Neuron (in vitro differentiated cells): ENCODE measurements around the gene RGS6.

Experiments
- H2AFZ ChIP-seq: one replicate; pipeline ENCODE4 v1.6.1; 2013; ENCODE audit warnings: low read depth, mild to moderate bottlenecking, inconsistent platforms, low read length, moderate library complexity
- H3K27me3 ChIP-seq: one replicate; pipeline ENCODE4 v1.6.1; 2013; ENCODE audit warnings: low read length; ENCODE audit not compliant: insufficient read depth
- H3K36me3 ChIP-seq: one replicate; pipeline ENCODE4 v1.6.1; 2013; ENCODE audit warnings: low read length; ENCODE audit not compliant: insufficient read depth
- H3K4me1 ChIP-seq: one replicate; pipeline ENCODE4 v1.6.1; 2013; ENCODE audit warnings: low read length; ENCODE audit not compliant: insufficient read depth
- H3K4me3 ChIP-seq: 2 replicates; pipeline ENCODE4 v1.5.1; 2013; ENCODE audit warnings: mild to moderate bottlenecking, low read length, moderate library complexity
- H3K9me3 ChIP-seq: one replicate; pipeline ENCODE4 v1.6.1; 2013; ENCODE audit warnings: low read length

Gene RGS6

GRCh38 chr14:72553161-72553560 lies 620.9 kb downstream of the RGS6 start:
- Histone ChIP-seq H3K36me3 (no peaks in the 10 kb centered on the region), H2AFZ (no peak overlapping the region), H3K27me3 (peaks cover 12% of the 10 kb centered on the region), H3K9me3 (no peaks in the 10 kb centered on the region), H3K4me1 (peaks cover 2% of the 10 kb centered on the region), H3K4me3 (no peak overlapping the region)

- Histone ChIP-seq H3K9me3 (no peaks in the 10 kb centered on the region), H3K4me1 (peaks cover 7% of the 10 kb centered on the region), H2AFZ (no peak overlapping the region), H3K36me3 (no peaks in the 10 kb centered on the region), H3K4me3 (no peak overlapping the region), H3K27me3 (peaks cover 12% of the 10 kb centered on the region)
Observed at GRCh38 chr14:72553656-72554055, 621.4 kb downstream of the RGS6 start.

GRCh38 chr14:72554401-72554800 lies 622.2 kb downstream of the RGS6 start:
- H3K9me3 ChIP-seq, result no peaks in the 10 kb centered on the region
- no peak overlapping the region for H3K4me3 ChIP-seq
- peaks cover 12% of the 10 kb centered on the region for H3K27me3 ChIP-seq
- H2AFZ ChIP-seq, result no peak overlapping the region
- peaks cover 14% of the 10 kb centered on the region for H3K4me1 ChIP-seq
- no peaks in the 10 kb centered on the region for H3K36me3 ChIP-seq

- no peak overlapping the region for H2AFZ ChIP-seq
- H3K27me3 ChIP-seq, result peaks cover 12% of the 10 kb centered on the region
- peaks cover 15% of the 10 kb centered on the region for H3K4me1 ChIP-seq
- no peaks in the 10 kb centered on the region for H3K9me3 ChIP-seq
- no peak overlapping the region for H3K4me3 ChIP-seq
- H3K36me3 ChIP-seq, result no peaks in the 10 kb centered on the region
Observed at GRCh38 chr14:72554994-72555608, 622.9 kb downstream of the RGS6 start.

- no peaks in the 10 kb centered on the region for H3K9me3 ChIP-seq
- H2AFZ ChIP-seq, result no peak overlapping the region
- H3K4me3 ChIP-seq, result no peak overlapping the region
- peaks cover 18% of the 10 kb centered on the region for H3K4me1 ChIP-seq
- peaks cover 12% of the 10 kb centered on the region for H3K27me3 ChIP-seq
- no peaks in the 10 kb centered on the region for H3K36me3 ChIP-seq
Observed at GRCh38 chr14:72555609-72556000, 623.4 kb downstream of the RGS6 start.

GRCh38 chr14:72557671-72558070 lies 625.4 kb downstream of the RGS6 start:
- no peaks in the 10 kb centered on the region for H3K36me3 ChIP-seq
- H3K9me3 ChIP-seq, result no peaks in the 10 kb centered on the region
- H3K4me1 ChIP-seq, result peaks cover 18% of the 10 kb centered on the region
- H3K4me3 ChIP-seq, result no peak overlapping the region
- peaks cover 12% of the 10 kb centered on the region for H3K27me3 ChIP-seq
- no peak overlapping the region for H2AFZ ChIP-seq

GRCh38 chr14:72558721-72559120 lies 626.5 kb downstream of the RGS6 start:
- Histone ChIP-seq H3K27me3 (peaks cover 12% of the 10 kb centered on the region), H3K4me1 (peaks cover 18% of the 10 kb centered on the region), H3K9me3 (no peaks in the 10 kb centered on the region), H3K4me3 (no peak overlapping the region), H2AFZ (no peak overlapping the region), H3K36me3 (no peaks in the 10 kb centered on the region)

GRCh38 chr14:72559202-72559601 lies 627.0 kb downstream of the RGS6 start:
- H3K9me3 ChIP-seq, result no peaks in the 10 kb centered on the region
- H3K4me1 ChIP-seq, result peaks cover 18% of the 10 kb centered on the region
- H2AFZ ChIP-seq, result no peak overlapping the region
- no peaks in the 10 kb centered on the region for H3K36me3 ChIP-seq
- H3K27me3 ChIP-seq, result peaks cover 12% of the 10 kb centered on the region
- H3K4me3 ChIP-seq, result no peak overlapping the region

- H3K9me3 ChIP-seq, result no peaks in the 10 kb centered on the region
- no peaks in the 10 kb centered on the region for H3K36me3 ChIP-seq
- peaks cover 18% of the 10 kb centered on the region for H3K4me1 ChIP-seq
- no peak overlapping the region for H3K4me3 ChIP-seq
- H3K27me3 ChIP-seq, result peaks cover 8% of the 10 kb centered on the region
- H2AFZ ChIP-seq, result no peak overlapping the region
Observed at GRCh38 chr14:72559669-72560255, 627.5 kb downstream of the RGS6 start.

- Histone ChIP-seq H3K9me3 (no peaks in the 10 kb centered on the region), H3K4me1 (peaks cover 18% of the 10 kb centered on the region), H2AFZ (no peak overlapping the region), H3K4me3 (no peak overlapping the region), H3K27me3 (peaks cover 4% of the 10 kb centered on the region), H3K36me3 (no peaks in the 10 kb centered on the region)
Observed at GRCh38 chr14:72560331-72560730, 628.1 kb downstream of the RGS6 start.

- Histone ChIP-seq H3K4me3 (no peak overlapping the region), H3K27me3 (no peaks in the 10 kb centered on the region), H2AFZ (no peak overlapping the region), H3K9me3 (no peaks in the 10 kb centered on the region), H3K4me1 (peaks cover 22% of the 10 kb centered on the region), H3K36me3 (no peaks in the 10 kb centered on the region)
Observed at GRCh38 chr14:72560889-72561493, 628.8 kb downstream of the RGS6 start.

- no peaks in the 10 kb centered on the region for H3K27me3 ChIP-seq
- no peaks in the 10 kb centered on the region for H3K9me3 ChIP-seq
- peaks cover 22% of the 10 kb centered on the region for H3K4me1 ChIP-seq
- H3K4me3 ChIP-seq, result no peak overlapping the region
- H3K36me3 ChIP-seq, result no peaks in the 10 kb centered on the region
- H2AFZ ChIP-seq, result no peak overlapping the region
Observed at GRCh38 chr14:72562300-72562699, 630.1 kb downstream of the RGS6 start.

- no peaks in the 10 kb centered on the region for H3K27me3 ChIP-seq
- no peak overlapping the region for H2AFZ ChIP-seq
- H3K9me3 ChIP-seq, result no peaks in the 10 kb centered on the region
- peaks cover 15% of the 10 kb centered on the region for H3K4me1 ChIP-seq
- H3K4me3 ChIP-seq, result no peak overlapping the region
- H3K36me3 ChIP-seq, result no peaks in the 10 kb centered on the region
Observed at GRCh38 chr14:72563676-72564075, 631.4 kb downstream of the RGS6 start.
